ENCODE measurements around the gene PAGR1.

Gene PAGR1

DNA sequence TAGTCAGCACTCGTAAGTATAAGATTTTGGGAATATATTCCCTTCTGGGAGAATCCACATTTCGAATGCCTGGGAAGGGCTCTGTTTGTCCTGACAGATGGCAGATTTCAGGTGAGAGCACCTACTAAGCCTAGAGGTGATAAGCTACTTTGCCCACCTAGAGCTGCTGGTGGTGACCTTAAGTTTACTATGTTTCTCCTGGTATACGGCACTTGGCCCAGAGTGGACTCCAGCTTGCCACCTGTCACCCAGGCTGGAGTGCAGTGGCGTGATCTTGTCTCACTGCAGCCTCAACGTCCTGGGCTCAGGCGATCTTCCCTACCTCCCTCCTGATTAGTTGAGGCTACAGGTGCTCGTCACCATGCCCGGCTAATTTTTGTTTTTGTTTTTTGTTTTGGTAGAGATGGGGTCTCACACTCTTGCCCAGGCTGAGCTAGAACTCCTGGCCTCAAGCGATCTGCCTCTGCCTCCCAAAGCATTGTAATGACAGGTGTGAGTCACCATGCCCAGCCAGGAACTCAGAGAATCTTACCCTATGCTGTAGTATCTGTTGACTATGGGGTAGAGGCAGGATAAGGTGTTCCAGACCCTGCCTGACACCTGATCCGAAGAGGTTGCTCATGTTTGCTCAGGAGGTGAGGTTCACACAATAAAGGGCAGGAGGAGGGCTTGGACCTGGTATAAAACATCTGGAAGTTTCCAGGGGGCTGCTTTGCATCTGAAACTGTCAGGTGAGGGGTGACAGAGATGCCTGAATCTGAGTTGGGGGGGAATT lies 38.2 kb upstream of the PAGR1 start, which contains the start of gene ZG16:
TSS of gene ZG16 (plus strand) at position 681 of the 775 bp plus-strand sequence. CDS start 1,011 bp downstream, outside the sequence.
- TF ChIP-seq GFI1B (tag by site-specific recombination; IDR thresholded peaks at IDR 0.05) (no peak), ZNF302 (tag by site-specific recombination; IDR thresholded peaks at IDR 0.05; ENCODE audit: low read depth) (no peak), ZNF473 (tag by site-specific recombination; IDR thresholded peaks at IDR 0.05) (no peak), SCRT2 (tag by site-specific recombination; IDR thresholded peaks at IDR 0.05) (0 out of 2 replicates have a peak, but pooled peaks have one; percentile 21), ZFHX2 (tag by site-specific recombination; conservative IDR thresholded peaks at IDR 0.05) (no peak), ZNF324 (tag by site-specific recombination; IDR thresholded peaks at IDR 0.05) (no peak), ZNF629 (tag by site-specific recombination; IDR thresholded peaks at IDR 0.05) (no peak), ZNF658 (tag by site-specific recombination; IDR thresholded peaks at IDR 0.05) (no peak), ZNF555 (tag by site-specific recombination; conservative IDR thresholded peaks at IDR 0.05) (no peak), ZNF394 (tag by site-specific recombination; IDR thresholded peaks at IDR 0.05; ENCODE audit: borderline replicate concordance) (no peak), ZNF37A (tag by site-specific recombination; IDR thresholded peaks at IDR 0.05) (no peak), ZNF843 (tag by site-specific recombination; IDR thresholded peaks at IDR 0.05) (no peak), ZNF600 (tag by site-specific recombination; IDR thresholded peaks at IDR 0.05) (peak; percentile 36; the same call in 1 of the 2 replicates), ZNF121 (tag by site-specific recombination; IDR thresholded peaks at IDR 0.05) (peak; percentile 83), ZNF776 (tag by site-specific recombination; IDR thresholded peaks at IDR 0.05; ENCODE audit: borderline replicate concordance) (no peak), ZSCAN30 (tag by site-specific recombination; IDR thresholded peaks at IDR 0.05) (no peak)
- TF ChIP-seq, protein P1, sequence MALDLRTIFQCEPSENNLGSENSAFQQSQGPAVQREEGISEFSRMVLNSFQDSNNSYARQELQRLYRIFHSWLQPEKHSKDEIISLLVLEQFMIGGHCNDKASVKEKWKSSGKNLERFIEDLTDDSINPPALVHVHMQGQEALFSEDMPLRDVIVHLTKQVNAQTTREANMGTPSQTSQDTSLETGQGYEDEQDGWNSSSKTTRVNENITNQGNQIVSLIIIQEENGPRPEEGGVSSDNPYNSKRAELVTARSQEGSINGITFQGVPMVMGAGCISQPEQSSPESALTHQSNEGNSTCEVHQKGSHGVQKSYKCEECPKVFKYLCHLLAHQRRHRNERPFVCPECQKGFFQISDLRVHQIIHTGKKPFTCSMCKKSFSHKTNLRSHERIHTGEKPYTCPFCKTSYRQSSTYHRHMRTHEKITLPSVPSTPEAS (tag by site-specific recombination; IDR thresholded peaks at IDR 0.05) = no peak
- TF ChIP-seq, protein P2, sequence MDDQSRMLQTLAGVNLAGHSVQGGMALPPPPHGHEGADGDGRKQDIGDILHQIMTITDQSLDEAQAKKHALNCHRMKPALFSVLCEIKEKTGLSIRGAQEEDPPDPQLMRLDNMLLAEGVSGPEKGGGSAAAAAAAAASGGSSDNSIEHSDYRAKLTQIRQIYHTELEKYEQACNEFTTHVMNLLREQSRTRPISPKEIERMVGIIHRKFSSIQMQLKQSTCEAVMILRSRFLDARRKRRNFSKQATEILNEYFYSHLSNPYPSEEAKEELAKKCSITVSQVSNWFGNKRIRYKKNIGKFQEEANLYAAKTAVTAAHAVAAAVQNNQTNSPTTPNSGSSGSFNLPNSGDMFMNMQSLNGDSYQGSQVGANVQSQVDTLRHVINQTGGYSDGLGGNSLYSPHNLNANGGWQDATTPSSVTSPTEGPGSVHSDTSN (CRISPR knock-in tag; IDR thresholded peaks at IDR 0.05) = no peak
- TF ChIP-seq, protein P3, sequence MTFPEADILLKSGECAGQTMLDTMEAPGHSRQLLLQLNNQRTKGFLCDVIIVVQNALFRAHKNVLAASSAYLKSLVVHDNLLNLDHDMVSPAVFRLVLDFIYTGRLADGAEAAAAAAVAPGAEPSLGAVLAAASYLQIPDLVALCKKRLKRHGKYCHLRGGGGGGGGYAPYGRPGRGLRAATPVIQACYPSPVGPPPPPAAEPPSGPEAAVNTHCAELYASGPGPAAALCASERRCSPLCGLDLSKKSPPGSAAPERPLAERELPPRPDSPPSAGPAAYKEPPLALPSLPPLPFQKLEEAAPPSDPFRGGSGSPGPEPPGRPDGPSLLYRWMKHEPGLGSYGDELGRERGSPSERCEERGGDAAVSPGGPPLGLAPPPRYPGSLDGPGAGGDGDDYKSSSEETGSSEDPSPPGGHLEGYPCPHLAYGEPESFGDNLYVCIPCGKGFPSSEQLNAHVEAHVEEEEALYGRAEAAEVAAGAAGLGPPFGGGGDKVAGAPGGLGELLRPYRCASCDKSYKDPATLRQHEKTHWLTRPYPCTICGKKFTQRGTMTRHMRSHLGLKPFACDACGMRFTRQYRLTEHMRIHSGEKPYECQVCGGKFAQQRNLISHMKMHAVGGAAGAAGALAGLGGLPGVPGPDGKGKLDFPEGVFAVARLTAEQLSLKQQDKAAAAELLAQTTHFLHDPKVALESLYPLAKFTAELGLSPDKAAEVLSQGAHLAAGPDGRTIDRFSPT (tag by site-specific recombination; IDR thresholded peaks at IDR 0.05) = no peak
- TF ChIP-seq, protein P4, sequence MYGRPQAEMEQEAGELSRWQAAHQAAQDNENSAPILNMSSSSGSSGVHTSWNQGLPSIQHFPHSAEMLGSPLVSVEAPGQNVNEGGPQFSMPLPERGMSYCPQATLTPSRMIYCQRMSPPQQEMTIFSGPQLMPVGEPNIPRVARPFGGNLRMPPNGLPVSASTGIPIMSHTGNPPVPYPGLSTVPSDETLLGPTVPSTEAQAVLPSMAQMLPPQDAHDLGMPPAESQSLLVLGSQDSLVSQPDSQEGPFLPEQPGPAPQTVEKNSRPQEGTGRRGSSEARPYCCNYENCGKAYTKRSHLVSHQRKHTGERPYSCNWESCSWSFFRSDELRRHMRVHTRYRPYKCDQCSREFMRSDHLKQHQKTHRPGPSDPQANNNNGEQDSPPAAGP (tag by site-specific recombination; IDR thresholded peaks at IDR 0.05) = no peak
- TF ChIP-seq, protein P5, sequence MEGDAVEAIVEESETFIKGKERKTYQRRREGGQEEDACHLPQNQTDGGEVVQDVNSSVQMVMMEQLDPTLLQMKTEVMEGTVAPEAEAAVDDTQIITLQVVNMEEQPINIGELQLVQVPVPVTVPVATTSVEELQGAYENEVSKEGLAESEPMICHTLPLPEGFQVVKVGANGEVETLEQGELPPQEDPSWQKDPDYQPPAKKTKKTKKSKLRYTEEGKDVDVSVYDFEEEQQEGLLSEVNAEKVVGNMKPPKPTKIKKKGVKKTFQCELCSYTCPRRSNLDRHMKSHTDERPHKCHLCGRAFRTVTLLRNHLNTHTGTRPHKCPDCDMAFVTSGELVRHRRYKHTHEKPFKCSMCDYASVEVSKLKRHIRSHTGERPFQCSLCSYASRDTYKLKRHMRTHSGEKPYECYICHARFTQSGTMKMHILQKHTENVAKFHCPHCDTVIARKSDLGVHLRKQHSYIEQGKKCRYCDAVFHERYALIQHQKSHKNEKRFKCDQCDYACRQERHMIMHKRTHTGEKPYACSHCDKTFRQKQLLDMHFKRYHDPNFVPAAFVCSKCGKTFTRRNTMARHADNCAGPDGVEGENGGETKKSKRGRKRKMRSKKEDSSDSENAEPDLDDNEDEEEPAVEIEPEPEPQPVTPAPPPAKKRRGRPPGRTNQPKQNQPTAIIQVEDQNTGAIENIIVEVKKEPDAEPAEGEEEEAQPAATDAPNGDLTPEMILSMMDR (tag by site-specific recombination; IDR thresholded peaks at IDR 0.05) = no peak
- ChIA-PET POLR2A (interaction anchor here (0.6 to 0.8 kb wide), 2 partner anchors 12 to 20 kb away, joined by 3 to 5 read pairs; no protein-coding TSS in a partner anchor), CTCF (interaction anchor here (0.6 to 1.6 kb wide), 5 partner anchors 12 to 71 kb away, joined by 3 to 11 read pairs (median 3); partner anchors contain the start of gene KIF22)
- no peaks in the 10 kb centered on the region for H3K36me3 ChIP-seq (ENCODE audit: control insufficient read depth in 2 of 2, insufficient read depth in 1 of 2, low read length in 2 of 2)
- no peak within 1 kb of the TSS for H3K27ac ChIP-seq (ENCODE audit: extremely low read depth, low read depth, low read length)
- H3K4me1 ChIP-seq (ENCODE audit: control insufficient read depth, insufficient read depth, low read length) = no peaks in the 10 kb centered on the region
- H3K9me3 ChIP-seq (ENCODE audit: control insufficient read depth, insufficient read depth, low read depth, low read length) = no peaks in the 10 kb centered on the region
- no peak within 1 kb of the TSS for H3K4me3 ChIP-seq (ENCODE audit: low read depth, low read length)
